HepG2 (cell line): ENCODE measurements around the gene OSBPL5. TPM values are rescaled to one million over a fixed set of nuclear protein-coding genes. Genes with fewer than 3 reads are reported as not detected.
A peak's percentile ranks its signal among the peaks of the same experiment; 100 is the strongest.
"Not testable (repeated sequence)": the region's sequence is repeated elsewhere in the genome, so short reads cannot be mapped to it uniquely, and the experiment has no call there.

Experiments
- ATAC-seq: fragments of 200-7000 bp; cut with Tn5 transposase; 3 replicates; pipeline ENCODE4 v1.9.1; 2020; ENCODE audit warnings: mild to moderate bottlenecking, moderate library complexity
- BruUV-seq: library from RNA; stranded (reverse); fragments of 400-500 nt; replicated peaks from 2 replicates; lab custom pipeline; 2021; lab: Mats Ljungman, UMichigan
- CTCF ChIA-PET: fragments of 300-600 bp; formaldehyde crosslinking; extraction: SDS; loops from one replicate; lab custom pipeline; 2021; ENCODE audit warnings: low total read pairs, inconsistent platforms, low intra/inter-chr PET ratio; lab: Yijun Ruan, JAX
- POLR2A ChIA-PET: fragments of 350-600 bp; sonication (Branson Sonifier 250); formaldehyde crosslinking; loops from one replicate; lab custom pipeline; 2020; ENCODE audit warnings: antibody characterized with exemption, inconsistent platforms; lab: Yijun Ruan, JAX
- DNase-seq: peaks from one replicate; pipeline ENCODE4 v3.0.0-alpha.2; 2015; ENCODE audit warnings: low spot score
- FAIRE-seq: peaks from 3 replicates; lab custom pipeline; 2011; peaks lifted over from hg19 to GRCh38; lab: Jason Lieb, UNC
- H2AFZ ChIP-seq: one replicate; pipeline ENCODE4 v1.6.1; 2011; ENCODE audit warnings: low read length, inconsistent platforms
- H3K27ac ChIP-seq: fragments of 300-600 bp; 3 replicates; pipeline ENCODE4 v1.8.0; 2011; ENCODE audit warnings: mixed run types, mild to moderate bottlenecking, mixed read lengths, low read length, inconsistent platforms; ENCODE audit not compliant: insufficient read depth; ENCODE audit errors: extremely low read length
- H3K27me3 ChIP-seq, 2 experiments: fragments of 200-600 bp in 1 of 2; 2 replicates in 1 of 2; 3 replicates in 1 of 2; pipeline versions ENCODE4 v1.6.0 to v1.8.0; 2011; ENCODE audit warnings: low read length in 2 of 2, mild to moderate bottlenecking in 2 of 2, moderate library complexity in 2 of 2, inconsistent platforms in 1 of 2; ENCODE audit not compliant: insufficient read depth in 2 of 2, control insufficient read depth in 1 of 2
- H3K36me3 ChIP-seq, 2 experiments: fragments of 200-600 bp in 1 of 2; replicated peaks in 1 of 2; 2 replicates in 1 of 2; 3 replicates in 1 of 2; pipeline versions ENCODE4 v1.5.1 to v1.8.0; 2011; ENCODE audit warnings: low read length in 2 of 2, inconsistent platforms in 1 of 2; ENCODE audit not compliant: insufficient read depth in 2 of 2, control insufficient read depth in 1 of 2
- H3K4me1 ChIP-seq: 2 replicates; pipeline ENCODE4 v1.5.1; 2012; ENCODE audit warnings: low read length, inconsistent platforms; ENCODE audit not compliant: insufficient read depth
- H3K4me2 ChIP-seq: 2 replicates; pipeline ENCODE4 v1.6.0; 2011; ENCODE audit warnings: low read depth, low read length, inconsistent platforms
- H3K4me3 ChIP-seq, 3 experiments: fragments of 200-600 bp in 1 of 3; sonication (generic), shearing (Covaris generic) in 1 of 3; replicated peaks in 1 of 3; 2 replicates each; pipeline ENCODE4 v1.5.1; 2011 to 2016; ENCODE audit warnings: low read length in 3 of 3, inconsistent platforms in 2 of 3, low read depth in 2 of 3, mild to moderate bottlenecking in 2 of 3, control low read depth in 1 of 3, mixed read lengths in 1 of 3; ENCODE audit not compliant: insufficient read depth in 1 of 3
- H3K79me2 ChIP-seq: one replicate; pipeline ENCODE4 v1.6.1; 2011; ENCODE audit warnings: low read length, inconsistent platforms; ENCODE audit not compliant: insufficient read depth
- H3K9ac ChIP-seq: 2 replicates; pipeline ENCODE4 v1.6.0; 2011; ENCODE audit warnings: mild to moderate bottlenecking, low read depth, low read length, inconsistent platforms; ENCODE audit not compliant: insufficient read depth
- H3K9me3 ChIP-seq: 2 replicates; pipeline ENCODE4 v1.5.1; 2012; ENCODE audit warnings: mild to moderate bottlenecking, low read length
- H4K20me1 ChIP-seq: 2 replicates; pipeline ENCODE4 v1.6.0; 2011; ENCODE audit warnings: inconsistent platforms, mild to moderate bottlenecking, low read length, moderate library complexity; ENCODE audit not compliant: insufficient read depth
- NFE2L2 ChIP-seq: fragments of 150-350 bp; IDR thresholded peaks from 2 replicates; pipeline ENCODE4 v1.6.1; 2014; ENCODE audit warnings: low read length
- ZNF562 ChIP-seq: sonication (generic); formaldehyde crosslinking; IDR thresholded peaks from 2 replicates; pipeline ENCODE4 v1.8.0; 2022; ENCODE audit warnings: missing genetic modification reagents, borderline replicate concordance
- WGBS: methylation state at CpG from one replicate; pipeline ENCODE4 v1.1.6; 2017; ENCODE audit warnings: low lambda C conversion rate; 5-methylcytosine and 5-hydroxymethylcytosine counted together
- in situ Hi-C: cut with HindIII; loops from 2 replicates; pipeline ENCODE4 v1.10.0; 2017; ENCODE audit warnings: low pct_unique_long_range_greater_than_20kb; ENCODE audit not compliant: extremely low pct_ligation_motif_present
- intact Hi-C: fragments of 100-400 bp; cut with micrococcal nuclease; formaldehyde crosslinking; loops from one replicate; pipeline ENCODE4 v1.10.0; 2022; ENCODE audit not compliant: unreplicated experiment
- polyA plus RNA-seq, 8 experiments: library from polyadenylated mRNA; depleted of rRNA in 3 of 8; stranded (reverse) in 7 of 8; unstranded in 1 of 8; fragments of >200 nt; fragmentation: Illumina TruSeq in 4 of 8; extraction: Trizol in 4 of 8; gene quantifications; 2 replicates each; pipeline versions ENCODE4 v1.2.1 to v1.2.3, GENCODE V29; 2011 to 2016; ENCODE audit warnings: low read depth in 4 of 8, missing spikeins in 1 of 8, mixed read lengths in 1 of 8; ENCODE audit not compliant: insufficient read depth in 1 of 8
- total RNA-seq, 5 experiments: library from RNA; depleted of rRNA; stranded (reverse); fragments of >200 nt; fragmentation: Illumina TruSeq; extraction: Trizol; gene quantifications; 2 replicates each; pipeline ENCODE4 v1.2.3, GENCODE V29; 2016; ENCODE audit warnings: low read depth in 1 of 5
- TF ChIP-seq, protein P1 (sequence below): sonication (generic); formaldehyde crosslinking; IDR thresholded peaks from 2 replicates; pipeline ENCODE4 v1.8.0; 2022; ENCODE audit warnings: missing genetic modification reagents, low read depth, mild to moderate bottlenecking, borderline replicate concordance
- TF ChIP-seq, protein P2 (sequence below): fragments of 450-650 bp; IDR thresholded peaks from 2 replicates; pipeline ENCODE4 v1.6.1; 2016
- TF ChIP-seq, protein P3 (sequence below): sonication (generic); formaldehyde crosslinking; IDR thresholded peaks from one replicate; pipeline ENCODE4 v1.5.1; 2020; ENCODE audit warnings: mild to moderate bottlenecking, missing genetic modification reagents; ENCODE audit errors: not compliant biosample characterization

OSBPL5 gene
- total and polyA plus RNA-seq, 2 of the 13 experiments (the other 11 are each of a cell fraction or from before 2014, with no cell fraction given): not detected

DNA sequence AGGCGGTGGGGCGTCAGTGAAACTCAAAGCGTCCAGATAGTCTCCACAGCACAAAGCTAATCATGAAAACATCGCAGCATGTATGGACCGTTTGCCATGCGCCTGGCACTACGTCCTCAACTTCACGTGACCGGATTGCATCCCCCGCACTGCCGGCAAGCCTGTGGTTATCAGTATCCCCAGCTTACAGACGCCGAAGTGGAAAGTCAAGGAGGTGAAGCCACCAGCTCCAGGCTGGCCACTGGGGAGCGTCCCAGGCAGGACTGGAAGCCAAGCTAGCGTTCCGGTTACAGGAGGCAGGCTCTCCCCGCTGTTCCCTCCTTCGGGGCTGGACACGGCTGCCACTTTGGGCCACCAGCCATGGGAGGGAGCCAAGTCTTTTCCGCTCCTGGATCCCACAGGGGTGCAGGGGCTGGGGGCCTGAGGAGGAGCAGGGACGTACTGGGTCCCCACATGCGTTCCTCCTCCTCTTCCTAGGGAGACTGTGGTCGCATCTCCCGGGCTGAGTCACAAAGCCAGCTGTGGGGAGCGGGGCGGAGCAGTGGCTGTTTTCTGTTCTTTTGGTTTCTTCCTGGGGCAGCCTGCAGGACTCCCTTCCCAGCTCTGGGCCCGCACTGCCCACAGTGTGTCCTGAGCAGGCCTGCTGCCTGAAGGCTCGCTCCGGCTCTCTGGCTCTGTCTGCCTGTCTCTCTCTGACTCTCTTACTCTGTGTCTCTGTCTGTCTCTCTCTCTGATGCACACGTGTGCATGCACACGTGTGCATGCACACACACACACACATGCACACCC, 4.3 kb upstream of the OSBPL5 start:
- no peak overlapping the region for H3K9ac ChIP-seq
- no peak for FAIRE-seq
- peak; percentile 32 for ATAC-seq
- H3K9me3 ChIP-seq: peaks cover 6% of the 10 kb centered on the region; the same call in 1 of the 2 replicates
- WGBS: 0% methylated on average over 5 of the region's 31 CpGs
- no peak overlapping the region for H3K27ac ChIP-seq
- POLR2A ChIA-PET: no interaction called here
- in situ Hi-C loops: no loop called here
- H3K36me3 ChIP-seq: no peaks in the 10 kb centered on the region
- no peaks in the 10 kb centered on the region for H3K4me1 ChIP-seq
- DNase-seq: no peak
- CTCF ChIA-PET: no interaction called here
- peaks cover 21 to 71% of the 10 kb centered on the region in 2 experiments for H3K27me3 ChIP-seq
- H3K4me3 ChIP-seq: no peak overlapping the region
- no peaks in the 10 kb centered on the region for H4K20me1 ChIP-seq
- no peak overlapping the region for H2AFZ ChIP-seq
- no TSS peak for BruUV-seq
- intact Hi-C loops: no loop called here
- no peak overlapping the region for H3K4me2 ChIP-seq
- H3K79me2 ChIP-seq: no peaks in the 10 kb centered on the region
- TF ChIP-seq ZNF562 (CRISPR knock-in tag) (no peak), NFE2L2 (no peak)
- TF ChIP-seq, protein P1, sequence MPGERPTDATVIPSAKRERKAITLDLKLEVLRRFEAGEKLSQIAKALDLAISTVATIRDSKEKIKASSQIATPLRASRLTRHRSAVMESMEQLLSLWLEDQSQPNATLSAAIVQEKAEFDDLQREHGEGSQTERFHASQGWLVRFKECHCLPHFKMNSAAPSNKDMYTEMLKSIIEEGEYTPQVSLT (CRISPR knock-in tag): no peak
- TF ChIP-seq, protein P2, sequence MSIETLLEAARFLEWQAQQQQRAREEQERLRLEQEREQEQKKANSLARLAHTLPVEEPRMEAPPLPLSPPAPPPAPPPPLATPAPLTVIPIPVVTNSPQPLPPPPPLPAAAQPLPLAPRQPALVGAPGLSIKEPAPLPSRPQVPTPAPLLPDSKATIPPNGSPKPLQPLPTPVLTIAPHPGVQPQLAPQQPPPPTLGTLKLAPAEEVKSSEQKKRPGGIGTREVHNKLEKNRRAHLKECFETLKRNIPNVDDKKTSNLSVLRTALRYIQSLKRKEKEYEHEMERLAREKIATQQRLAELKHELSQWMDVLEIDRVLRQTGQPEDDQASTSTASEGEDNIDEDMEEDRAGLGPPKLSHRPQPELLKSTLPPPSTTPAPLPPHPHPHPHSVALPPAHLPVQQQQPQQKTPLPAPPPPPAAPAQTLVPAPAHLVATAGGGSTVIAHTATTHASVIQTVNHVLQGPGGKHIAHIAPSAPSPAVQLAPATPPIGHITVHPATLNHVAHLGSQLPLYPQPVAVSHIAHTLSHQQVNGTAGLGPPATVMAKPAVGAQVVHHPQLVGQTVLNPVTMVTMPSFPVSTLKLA: peak; percentile 72
- TF ChIP-seq, protein P3, sequence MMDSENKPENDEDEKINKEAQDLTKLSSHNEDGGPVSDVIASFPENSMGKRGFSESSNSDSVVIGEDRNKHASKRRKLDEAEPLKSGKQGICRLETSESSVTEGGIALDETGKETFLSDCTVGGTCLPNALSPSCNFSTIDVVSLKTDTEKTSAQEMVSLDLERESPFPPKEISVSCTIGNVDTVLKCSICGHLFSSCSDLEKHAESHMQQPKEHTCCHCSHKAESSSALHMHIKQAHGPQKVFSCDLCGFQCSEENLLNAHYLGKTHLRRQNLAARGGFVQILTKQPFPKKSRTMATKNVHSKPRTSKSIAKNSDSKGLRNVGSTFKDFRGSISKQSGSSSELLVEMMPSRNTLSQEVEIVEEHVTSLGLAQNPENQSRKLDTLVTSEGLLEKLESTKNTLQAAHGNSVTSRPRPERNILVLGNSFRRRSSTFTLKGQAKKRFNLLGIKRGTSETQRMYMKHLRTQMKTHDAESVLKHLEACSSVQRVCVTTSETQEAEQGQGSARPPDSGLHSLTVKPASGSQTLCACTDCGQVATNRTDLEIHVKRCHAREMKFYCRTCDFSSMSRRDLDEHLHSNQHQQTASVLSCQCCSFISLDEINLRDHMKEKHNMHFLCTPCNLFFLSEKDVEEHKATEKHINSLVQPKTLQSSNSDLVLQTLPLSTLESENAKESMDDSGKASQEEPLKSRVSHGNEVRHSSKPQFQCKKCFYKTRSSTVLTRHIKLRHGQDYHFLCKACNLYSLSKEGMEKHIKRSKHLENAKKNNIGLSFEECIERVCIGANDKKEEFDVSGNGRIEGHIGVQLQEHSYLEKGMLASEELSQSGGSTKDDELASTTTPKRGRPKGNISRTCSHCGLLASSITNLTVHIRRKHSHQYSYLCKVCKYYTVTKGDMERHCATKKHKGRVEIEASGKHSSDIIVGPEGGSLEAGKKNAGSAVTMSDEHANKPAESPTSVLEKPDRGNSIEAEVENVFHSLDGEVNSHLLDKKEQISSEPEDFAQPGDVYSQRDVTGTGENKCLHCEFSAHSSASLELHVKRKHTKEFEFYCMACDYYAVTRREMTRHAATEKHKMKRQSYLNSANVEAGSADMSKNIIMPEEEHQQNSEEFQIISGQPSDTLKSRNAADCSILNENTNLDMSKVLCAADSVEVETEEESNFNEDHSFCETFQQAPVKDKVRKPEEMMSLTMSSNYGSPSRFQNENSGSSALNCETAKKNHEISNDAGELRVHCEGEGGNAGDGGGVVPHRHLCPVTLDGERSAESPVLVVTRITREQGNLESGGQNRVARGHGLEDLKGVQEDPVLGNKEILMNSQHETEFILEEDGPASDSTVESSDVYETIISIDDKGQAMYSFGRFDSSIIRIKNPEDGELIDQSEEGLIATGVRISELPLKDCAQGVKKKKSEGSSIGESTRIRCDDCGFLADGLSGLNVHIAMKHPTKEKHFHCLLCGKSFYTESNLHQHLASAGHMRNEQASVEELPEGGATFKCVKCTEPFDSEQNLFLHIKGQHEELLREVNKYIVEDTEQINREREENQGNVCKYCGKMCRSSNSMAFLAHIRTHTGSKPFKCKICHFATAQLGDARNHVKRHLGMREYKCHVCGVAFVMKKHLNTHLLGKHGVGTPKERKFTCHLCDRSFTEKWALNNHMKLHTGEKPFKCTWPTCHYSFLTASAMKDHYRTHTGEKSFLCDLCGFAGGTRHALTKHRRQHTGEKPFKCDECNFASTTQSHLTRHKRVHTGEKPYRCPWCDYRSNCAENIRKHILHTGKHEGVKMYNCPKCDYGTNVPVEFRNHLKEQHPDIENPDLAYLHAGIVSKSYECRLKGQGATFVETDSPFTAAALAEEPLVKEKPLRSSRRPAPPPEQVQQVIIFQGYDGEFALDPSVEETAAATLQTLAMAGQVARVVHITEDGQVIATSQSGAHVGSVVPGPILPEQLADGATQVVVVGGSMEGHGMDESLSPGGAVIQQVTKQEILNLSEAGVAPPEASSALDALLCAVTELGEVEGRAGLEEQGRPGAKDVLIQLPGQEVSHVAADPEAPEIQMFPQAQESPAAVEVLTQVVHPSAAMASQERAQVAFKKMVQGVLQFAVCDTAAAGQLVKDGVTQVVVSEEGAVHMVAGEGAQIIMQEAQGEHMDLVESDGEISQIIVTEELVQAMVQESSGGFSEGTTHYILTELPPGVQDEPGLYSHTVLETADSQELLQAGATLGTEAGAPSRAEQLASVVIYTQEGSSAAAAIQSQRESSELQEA: no peak
- TF ChIP-seq, all 625 proteins: peak for 1

DNA sequence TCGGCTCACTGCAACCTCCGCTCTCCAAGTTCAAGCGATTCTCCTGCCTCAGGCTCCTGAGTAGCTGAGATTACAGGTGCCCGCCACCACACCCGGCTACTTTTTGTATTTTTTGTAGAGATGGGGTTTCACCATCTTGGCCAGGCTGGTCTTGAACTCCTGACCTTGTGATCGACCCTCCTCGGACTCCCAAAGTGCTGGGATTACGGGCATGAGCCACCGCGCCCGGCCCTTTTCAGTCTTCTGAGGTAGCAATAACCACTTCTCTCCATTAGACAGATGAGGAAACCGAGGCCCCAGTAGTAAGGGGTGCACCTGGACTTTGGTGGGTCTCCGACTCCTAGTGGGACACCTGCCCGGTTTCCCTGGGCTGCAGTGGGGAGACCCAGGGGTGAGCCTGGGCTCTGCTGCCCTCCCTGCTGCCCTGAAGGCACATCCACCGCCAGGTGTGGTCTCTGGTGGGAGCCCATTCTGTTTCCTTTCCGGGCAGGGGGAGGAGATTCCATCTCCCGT, 3.7 kb upstream of the OSBPL5 start:
- intact Hi-C loops, H4K20me1 ChIP-seq, H3K4me2 ChIP-seq, ATAC-seq, H2AFZ ChIP-seq, DNase-seq, H3K4me3 ChIP-seq, POLR2A ChIA-PET, H3K79me2 ChIP-seq, in situ Hi-C loops, H3K27ac ChIP-seq, FAIRE-seq, BruUV-seq, H3K4me1 ChIP-seq, H3K9me3 ChIP-seq, H3K9ac ChIP-seq, CTCF ChIA-PET, H3K36me3 ChIP-seq: not testable (repeated sequence)
- peaks cover 23 to 78% of the 10 kb centered on the region in 2 experiments for H3K27me3 ChIP-seq
- 74% methylated on average over 12 of the region's 17 CpGs for WGBS
